Astrocyte (in vitro differentiated cells and primary cell): ENCODE data around the gene FADS2. TPM values are rescaled to one million over a fixed set of nuclear protein-coding genes. Genes with fewer than 3 reads are reported as not detected.

Experiments used
- DNase-seq: peaks from one replicate; pipeline ENCODE4 v3.0.0-alpha.2; 2010; ENCODE audit warnings: low read depth
- FAIRE-seq: peaks from 2 replicates; lab custom pipeline; 2011; peaks lifted over from hg19 to GRCh38; lab: Jason Lieb, UNC
- H2AFZ ChIP-seq: 2 replicates; pipeline ENCODE4 v1.6.0; 2012; ENCODE audit warnings: low read depth, low read length, inconsistent platforms
- H3K27ac ChIP-seq: 2 replicates; pipeline ENCODE4 v1.5.1; 2011; ENCODE audit warnings: low read depth, low read length, inconsistent platforms
- H3K27me3 ChIP-seq: 2 replicates; pipeline ENCODE4 v1.6.0; 2011; ENCODE audit warnings: low read length, inconsistent platforms; ENCODE audit not compliant: insufficient read depth
- H3K36me3 ChIP-seq: 2 replicates; pipeline ENCODE4 v1.5.1; 2011; ENCODE audit warnings: low read length, inconsistent platforms; ENCODE audit not compliant: insufficient read depth
- H3K4me1 ChIP-seq: 2 replicates; pipeline ENCODE4 v1.5.1; 2011; ENCODE audit warnings: low read length, inconsistent platforms; ENCODE audit not compliant: insufficient read depth
- H3K4me2 ChIP-seq: 2 replicates; pipeline ENCODE4 v1.6.0; 2012; ENCODE audit warnings: low read length, inconsistent platforms
- H3K4me3 ChIP-seq: 2 replicates; pipeline ENCODE4 v1.5.1; 2011; ENCODE audit warnings: low read depth, mild to moderate bottlenecking, low read length, inconsistent platforms; ENCODE audit not compliant: insufficient read depth
- H3K79me2 ChIP-seq: 2 replicates; pipeline ENCODE4 v1.6.0; 2012; ENCODE audit warnings: mild to moderate bottlenecking, low read length, inconsistent platforms; ENCODE audit not compliant: insufficient read depth
- H3K9ac ChIP-seq: 2 replicates; pipeline ENCODE4 v1.6.0; 2012; ENCODE audit warnings: mild to moderate bottlenecking, low read length, inconsistent platforms
- H3K9me3 ChIP-seq: 2 replicates; pipeline ENCODE4 v1.5.1; 2012; ENCODE audit warnings: low read depth, mild to moderate bottlenecking, low read length, inconsistent platforms; ENCODE audit not compliant: insufficient read depth
- H4K20me1 ChIP-seq: 2 replicates; pipeline ENCODE4 v1.6.0; 2012; ENCODE audit warnings: low read length, inconsistent platforms; ENCODE audit not compliant: insufficient read depth
- H3K27ac Mint-ChIP-seq: one replicate; pipeline ENCODE4 v1.8.0; 2021; ENCODE audit warnings: mild to moderate bottlenecking, mixed read lengths; ENCODE audit not compliant: unreplicated experiment
- H3K27me3 Mint-ChIP-seq: one replicate; pipeline ENCODE4 v1.8.0; 2021; ENCODE audit warnings: low read depth, mixed read lengths; ENCODE audit not compliant: unreplicated experiment
- H3K36me3 Mint-ChIP-seq: one replicate; pipeline ENCODE4 v1.8.0; 2021; ENCODE audit warnings: low read depth, mixed read lengths; ENCODE audit not compliant: unreplicated experiment
- H3K4me1 Mint-ChIP-seq: one replicate; pipeline ENCODE4 v1.8.0; 2021; ENCODE audit warnings: low read depth, mixed read lengths; ENCODE audit not compliant: unreplicated experiment
- H3K4me3 Mint-ChIP-seq: one replicate; pipeline ENCODE4 v1.8.0; 2021; ENCODE audit warnings: mild to moderate bottlenecking, moderate library complexity, mixed read lengths; ENCODE audit not compliant: unreplicated experiment
- H3K9me3 Mint-ChIP-seq: one replicate; pipeline ENCODE4 v1.8.0; 2021; ENCODE audit warnings: mild to moderate bottlenecking, mixed read lengths; ENCODE audit not compliant: unreplicated experiment
- CTCF ChIP-seq: IDR thresholded peaks from 2 replicates; pipeline ENCODE4 v1.5.1; 2011; ENCODE audit warnings: low read depth, mild to moderate bottlenecking, inconsistent platforms, low read length, moderate library complexity; ENCODE audit not compliant: insufficient read depth
- EZH2 ChIP-seq: IDR thresholded peaks from 2 replicates; pipeline ENCODE4 v1.6.1; 2012; ENCODE audit warnings: mild to moderate bottlenecking, low read length, inconsistent platforms; ENCODE audit not compliant: insufficient read depth
- total RNA-seq: library from RNA; stranded (reverse); gene quantifications from 2 replicates; pipeline ENCODE4 v1.2.1, GENCODE V29; 2021

FADS2 gene
- total RNA-seq, 1 donor from 2014 or later = 287 TPM

- Histone ChIP-seq H3K36me3 (peaks cover 57% of the 10 kb centered on the region), H4K20me1 (peaks cover 72% of the 10 kb centered on the region), H3K4me3 (no peak overlapping the region), H3K9me3 (no peaks in the 10 kb centered on the region), H3K9ac (no peak overlapping the region), H3K4me2 (no peak overlapping the region), H3K79me2 (no peaks in the 10 kb centered on the region), H3K27me3 (no peaks in the 10 kb centered on the region), H2AFZ (no peak overlapping the region), H3K4me1 (no peaks in the 10 kb centered on the region), H3K27ac (no peak overlapping the region)
- FAIRE-seq (no peak), DNase-seq (no peak)
- Mint-ChIP-seq H3K36me3 (peaks cover 18% of the 10 kb centered on the region), H3K27ac (no peak overlapping the region), H3K9me3 (no peaks in the 10 kb centered on the region), H3K27me3 (no peaks in the 10 kb centered on the region), H3K4me1 (no peaks in the 10 kb centered on the region), H3K4me3 (no peak overlapping the region)
- no peak for TF ChIP-seq CTCF
- TF ChIP-seq EZH2 = no peak
Measured at GRCh38 chr11:61851113-61851899, 23.2 kb downstream of the FADS2 start.

- Histone ChIP-seq H3K9me3 (no peaks in the 10 kb centered on the region), H3K27me3 (no peaks in the 10 kb centered on the region), H3K9ac (no peak overlapping the region), H3K4me2 (no peak overlapping the region), H3K4me1 (no peaks in the 10 kb centered on the region), H4K20me1 (peaks cover 73% of the 10 kb centered on the region), H3K27ac (no peak overlapping the region), H3K79me2 (no peaks in the 10 kb centered on the region), H2AFZ (no peak overlapping the region), H3K36me3 (peaks cover 54% of the 10 kb centered on the region), H3K4me3 (no peak overlapping the region)
- TF ChIP-seq EZH2 (no peak), CTCF (no peak)
- no peak overlapping the region for H3K27ac Mint-ChIP-seq
- H3K4me1 Mint-ChIP-seq = no peaks in the 10 kb centered on the region
- no peak for DNase-seq
- peaks cover 21% of the 10 kb centered on the region for H3K36me3 Mint-ChIP-seq
- H3K4me3 Mint-ChIP-seq = peak overlapping the region; percentile 77
- no peak for FAIRE-seq
- no peaks in the 10 kb centered on the region for H3K9me3 Mint-ChIP-seq
- H3K27me3 Mint-ChIP-seq = no peaks in the 10 kb centered on the region
Measured at GRCh38 chr11:61851900-61852295, 23.8 kb downstream of the FADS2 start.

DNA sequence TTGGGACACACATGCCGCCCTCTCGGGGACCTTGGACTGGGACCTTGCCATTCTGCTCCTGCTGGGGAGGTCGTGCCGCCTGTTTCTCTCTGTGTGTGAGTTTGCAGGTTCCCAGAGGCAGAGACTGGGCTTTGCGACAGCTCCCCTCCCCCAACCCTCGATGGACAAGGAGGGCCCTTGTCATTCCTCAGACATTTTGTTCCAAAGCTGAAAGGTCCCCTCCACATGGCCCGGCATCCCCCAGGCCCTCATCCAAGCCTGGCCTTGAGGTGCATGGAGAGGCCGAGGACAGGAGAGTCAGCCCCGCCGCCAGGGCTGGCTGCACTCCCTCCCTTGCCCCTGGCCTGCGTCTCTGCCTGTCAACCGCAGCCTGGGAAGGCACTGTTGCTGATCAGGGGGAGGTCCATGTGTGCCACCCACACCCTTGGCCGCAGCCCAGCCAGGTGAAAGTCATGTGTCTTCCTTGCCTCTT lies 25.6 kb downstream of the FADS2 start:
- Mint-ChIP-seq H3K36me3 (peaks cover 10% of the 10 kb centered on the region), H3K27ac (no peak overlapping the region), H3K27me3 (no peaks in the 10 kb centered on the region), H3K9me3 (no peaks in the 10 kb centered on the region), H3K4me3 (no peak overlapping the region), H3K4me1 (no peaks in the 10 kb centered on the region)
- Histone ChIP-seq H3K4me1 (no peaks in the 10 kb centered on the region), H3K27me3 (no peaks in the 10 kb centered on the region), H2AFZ (no peak overlapping the region), H3K79me2 (no peaks in the 10 kb centered on the region), H3K36me3 (peaks cover 46% of the 10 kb centered on the region), H3K27ac (no peak overlapping the region), H3K9ac (no peak overlapping the region), H3K4me2 (no peak overlapping the region), H3K4me3 (no peak overlapping the region), H4K20me1 (peaks cover 65% of the 10 kb centered on the region), H3K9me3 (no peaks in the 10 kb centered on the region)
- no peak for TF ChIP-seq CTCF
- no peak for TF ChIP-seq EZH2
- no peak for DNase-seq
- FAIRE-seq = no peak
